ENCODE data around the gene PSME1. TPM values are rescaled to one million over a fixed set of nuclear protein-coding genes. Genes with fewer than 3 reads are reported as not detected.

PSME1 gene
- total RNA-seq, 2 donors from 2014 or later: 196 to 249 TPM

GRCh38 chr14:24160499-24160849, 24.5 kb downstream of the PSME1 start:
- intact Hi-C loops (cut with DNase I, micrococcal nuclease): no loop called here
- ATAC-seq: peak; percentile 6
- no peak for DNase-seq

DNA sequence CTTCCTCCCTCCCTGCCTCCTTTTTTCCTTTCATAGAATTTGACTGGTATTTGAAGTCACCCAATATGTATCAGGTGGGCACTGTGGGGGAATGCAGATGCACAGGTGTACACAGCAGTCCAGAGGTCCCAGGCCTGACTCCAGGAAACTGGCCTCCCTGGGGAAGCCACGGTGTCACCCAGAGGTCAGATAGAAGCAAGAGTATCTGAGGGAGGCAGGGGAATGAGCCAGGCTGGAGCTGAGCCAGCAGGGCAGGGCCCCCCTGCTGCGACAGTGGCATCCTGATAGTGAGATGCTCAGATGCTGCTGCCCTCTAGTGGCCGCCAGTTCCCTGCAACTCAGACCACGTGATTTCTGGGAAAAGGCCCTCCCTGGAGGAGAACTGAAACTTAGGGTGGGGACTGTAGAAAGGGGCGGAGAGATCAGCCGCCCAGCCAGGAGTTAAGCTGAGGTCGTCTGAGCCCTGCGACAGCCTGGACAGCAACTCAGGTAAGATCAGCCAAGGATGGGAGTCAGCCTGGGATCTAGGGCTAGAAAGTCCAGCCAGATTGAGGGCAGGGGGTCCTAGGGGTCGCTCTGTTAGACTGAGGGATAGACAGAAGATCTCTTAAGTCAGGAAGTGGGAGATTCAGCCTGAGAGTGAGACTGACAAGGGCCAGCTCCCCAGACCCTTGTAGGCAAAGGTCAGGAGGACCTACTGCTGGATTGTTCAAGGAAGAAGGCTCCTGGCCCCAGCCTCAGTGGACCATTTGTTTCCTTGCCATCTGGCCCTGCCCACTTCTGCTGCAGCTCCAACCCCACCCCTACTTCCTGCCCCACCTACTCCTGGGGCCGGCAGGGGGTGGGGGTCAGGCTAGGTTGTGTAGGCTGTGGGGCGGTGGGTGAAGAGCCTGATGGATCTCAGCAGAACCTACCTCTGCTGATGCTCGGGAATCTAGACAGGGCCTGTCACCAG, 25.1 kb downstream of the PSME1 start, which contains the start of gene IRF9:
TSS of gene IRF9 (plus strand) at position 416 of the 955 bp plus-strand sequence. CDS start 880 bp downstream, outside the sequence.
- intact Hi-C loops (cut with DNase I, micrococcal nuclease): no loop called here

GRCh38 chr14:24162093-24162492, 26.1 kb downstream of the PSME1 start:
- no peak for DNase-seq
- intact Hi-C loops (cut with DNase I, micrococcal nuclease): no loop called here
- no peak for ATAC-seq

More for the DNA sequence above, 25.1 kb downstream of the PSME1 start, which contains the start of gene IRF9:
- peak; percentile 96 to 99 for DNase-seq
- ATAC-seq: peak; percentile 94

DNA sequence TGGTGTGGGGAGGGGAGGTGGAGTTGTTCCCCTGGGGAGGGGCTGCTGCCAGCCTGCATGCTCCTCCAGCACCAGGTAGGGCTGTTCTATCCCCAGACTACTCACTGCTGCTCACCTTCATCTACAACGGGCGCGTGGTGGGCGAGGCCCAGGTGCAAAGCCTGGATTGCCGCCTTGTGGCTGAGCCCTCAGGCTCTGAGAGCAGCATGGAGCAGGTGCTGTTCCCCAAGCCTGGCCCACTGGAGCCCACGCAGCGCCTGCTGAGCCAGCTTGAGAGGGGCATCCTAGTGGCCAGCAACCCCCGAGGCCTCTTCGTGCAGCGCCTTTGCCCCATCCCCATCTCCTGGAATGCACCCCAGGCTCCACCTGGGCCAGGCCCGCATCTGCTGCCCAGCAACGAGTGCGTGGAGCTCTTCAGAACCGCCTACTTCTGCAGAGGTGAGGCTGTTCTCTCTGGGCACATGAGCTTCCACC, 28.6 kb downstream of the PSME1 start:
- intact Hi-C loops (cut with DNase I, micrococcal nuclease): no loop called here
- DNase-seq: no peak
- ATAC-seq: no peak

DNA sequence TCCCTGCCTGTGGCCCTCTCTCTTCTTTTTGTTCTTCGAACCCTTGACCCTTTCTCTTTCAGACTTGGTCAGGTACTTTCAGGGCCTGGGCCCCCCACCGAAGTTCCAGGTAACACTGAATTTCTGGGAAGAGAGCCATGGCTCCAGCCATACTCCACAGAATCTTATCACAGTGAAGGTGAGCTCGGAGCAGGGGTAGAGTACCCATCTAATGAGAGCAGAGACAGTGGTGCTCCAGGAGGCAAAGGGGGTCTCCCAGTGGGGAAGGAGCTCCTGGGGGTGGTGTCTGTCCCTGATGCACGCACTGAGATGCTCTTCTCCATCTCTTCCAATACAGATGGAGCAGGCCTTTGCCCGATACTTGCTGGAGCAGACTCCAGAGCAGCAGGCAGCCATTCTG, 29.8 kb downstream of the PSME1 start:
- ATAC-seq (no peak), DNase-seq (no peak)
- intact Hi-C loops (cut with DNase I, micrococcal nuclease): no loop called here

DNA sequence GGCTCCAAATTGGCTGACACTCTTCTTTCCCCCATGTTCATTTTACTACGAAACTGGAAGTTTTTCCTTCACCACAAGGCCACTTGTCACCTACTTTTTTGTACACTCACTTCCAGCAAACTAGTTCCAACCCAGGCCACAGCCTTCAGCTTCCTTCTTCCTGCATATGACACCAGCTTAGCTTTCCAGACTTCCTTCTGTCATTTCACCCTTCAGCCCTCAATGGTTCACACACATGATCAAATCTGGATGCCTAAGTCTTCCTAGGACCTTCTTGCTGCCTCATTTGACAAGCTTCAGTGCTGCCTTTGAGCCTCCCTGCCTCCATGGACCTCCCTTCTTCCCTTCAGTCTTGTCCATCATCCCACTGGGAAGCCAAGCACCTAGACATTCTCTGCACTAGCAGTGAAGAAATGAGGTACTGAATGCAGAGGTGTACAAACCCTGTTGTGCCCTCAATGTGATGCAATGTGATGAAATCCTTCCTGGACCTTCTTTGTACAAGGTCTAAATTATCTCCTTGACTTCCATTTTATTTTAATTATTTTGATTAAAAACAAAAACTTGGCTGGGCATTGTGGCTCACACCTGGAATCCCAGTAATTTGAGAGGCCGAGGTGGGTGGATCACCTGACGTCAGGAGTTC, 31.6 kb downstream of the PSME1 start:
- intact Hi-C loops (cut with DNase I, micrococcal nuclease): no loop called here
- no peak for ATAC-seq
- no peak for DNase-seq

- DNase-seq (peak; percentile 58 to 75), ATAC-seq (peak; percentile 42)
- intact Hi-C loops (cut with DNase I, micrococcal nuclease): no loop called here
Measured at GRCh38 chr14:24171422-24172260, 35.6 kb downstream of the PSME1 start, which contains the start of gene REC8. Gene REC8 (plus strand): TSS chr14:24172080. CDS start chr14:24172553, 473 bp downstream.

GRCh38 chr14:24172261-24172860, 36.4 kb downstream of the PSME1 start:
- ATAC-seq (no peak), DNase-seq (no peak)
- intact Hi-C loops (cut with DNase I, micrococcal nuclease): no loop called here

- DNase-seq (no peak), ATAC-seq (no peak)
- intact Hi-C loops (cut with DNase I, micrococcal nuclease): no loop called here
Measured at GRCh38 chr14:24172871-24173281, 36.9 kb downstream of the PSME1 start.

- ATAC-seq (no peak), DNase-seq (no peak)
- intact Hi-C loops (cut with DNase I, micrococcal nuclease): no loop called here
Measured at GRCh38 chr14:24176599-24176998, 40.6 kb downstream of the PSME1 start.

DNA sequence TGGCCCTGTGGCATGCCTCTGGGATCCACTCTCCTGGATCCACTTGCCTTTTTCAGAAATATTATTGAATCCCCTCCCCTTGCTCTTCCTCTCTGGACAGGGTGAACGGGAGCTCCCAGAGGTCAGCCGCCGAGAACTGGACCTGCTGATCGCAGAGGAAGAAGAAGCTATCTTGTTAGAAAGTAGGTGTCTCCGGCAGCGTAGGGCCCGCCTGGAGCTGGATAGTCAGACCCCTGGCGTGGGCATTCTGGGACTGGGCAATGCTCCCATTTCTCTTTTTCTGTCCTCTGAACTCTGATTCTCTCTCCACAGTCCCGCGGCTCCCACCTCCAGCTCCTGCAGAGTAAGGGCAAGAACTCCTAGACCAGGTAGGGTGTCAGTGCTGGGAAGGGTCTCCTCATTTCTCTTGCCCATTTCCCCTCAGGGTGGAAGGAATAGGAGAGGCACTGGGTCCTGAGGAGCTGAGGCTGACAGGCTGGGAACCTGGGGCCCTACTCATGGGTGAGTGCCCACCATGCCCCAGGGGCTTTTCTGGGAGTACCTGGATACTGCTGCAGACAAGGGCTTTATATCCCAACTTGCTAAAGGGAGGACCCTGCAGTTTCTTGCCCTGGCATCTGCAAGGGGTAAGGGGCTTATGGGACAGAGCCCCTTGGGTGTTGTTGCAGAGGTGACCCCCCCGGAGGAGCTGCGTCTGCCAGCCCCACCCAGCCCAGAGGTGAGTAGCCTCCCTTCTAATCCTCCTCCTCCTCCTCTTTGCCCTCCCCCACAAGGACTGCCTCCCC, 41.2 kb downstream of the PSME1 start:
- DNase-seq: no peak
- no peak for ATAC-seq
- intact Hi-C loops (cut with DNase I, micrococcal nuclease): no loop called here

DNA sequence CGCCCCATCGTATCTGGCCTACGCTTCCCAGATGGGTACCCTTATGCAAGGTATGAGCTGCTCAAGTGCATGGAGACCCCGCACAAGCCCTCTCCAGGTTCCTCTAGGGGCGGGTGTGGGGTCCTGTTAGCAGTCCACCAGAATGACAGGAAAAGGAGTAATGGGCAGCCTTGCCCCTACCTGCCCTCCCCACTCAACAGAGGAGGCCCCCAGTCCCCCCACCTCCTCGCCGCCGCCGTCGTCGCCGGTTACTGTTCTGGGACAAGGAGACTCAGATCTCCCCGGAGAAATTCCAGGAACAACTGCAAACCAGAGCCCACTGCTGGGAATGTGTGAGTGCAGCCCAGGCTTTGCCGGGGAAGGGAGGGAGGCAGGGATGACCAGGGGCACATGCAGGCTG, 41.9 kb downstream of the PSME1 start:
- no peak for DNase-seq
- ATAC-seq: no peak
- intact Hi-C loops (cut with DNase I, micrococcal nuclease): no loop called here

DNA sequence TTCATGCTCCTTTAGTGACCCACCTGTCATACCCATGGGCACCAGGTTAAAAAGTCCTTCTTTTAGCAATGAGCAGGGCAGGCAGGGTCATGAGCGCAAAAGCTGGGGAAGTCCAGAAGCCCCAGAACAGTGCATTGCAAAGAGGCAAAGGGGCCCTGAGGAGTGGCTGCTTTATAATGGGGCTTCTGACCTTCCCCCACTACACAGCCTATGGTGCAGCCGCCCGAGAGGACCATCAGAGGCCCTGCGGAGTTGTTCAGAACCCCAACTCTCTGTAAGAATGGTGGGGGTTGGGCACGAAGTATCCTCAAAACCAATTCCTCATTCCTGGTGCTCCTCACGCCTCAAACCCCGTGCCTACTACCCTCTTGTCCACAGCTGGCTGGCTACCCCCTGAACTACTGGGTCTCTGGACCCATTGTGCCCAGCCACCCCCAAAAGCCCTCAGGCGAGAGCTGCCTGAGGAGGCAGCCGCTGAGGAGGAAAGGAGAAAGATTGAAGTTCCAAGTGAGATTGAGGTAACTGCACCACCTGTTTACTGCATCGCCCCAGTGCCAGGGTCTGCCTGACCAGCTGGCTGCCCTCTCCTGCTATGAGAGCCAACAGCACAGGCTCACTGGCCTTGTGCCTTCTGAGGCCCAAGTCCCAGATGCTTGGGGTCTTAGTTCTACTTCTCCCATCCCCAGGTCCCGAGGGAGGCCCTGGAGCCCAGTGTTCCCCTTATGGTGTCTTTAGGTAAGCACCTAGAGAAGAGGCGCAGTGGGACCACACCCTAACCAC, 42.6 kb downstream of the PSME1 start:
- intact Hi-C loops (cut with DNase I, micrococcal nuclease): no loop called here
- DNase-seq (no peak), ATAC-seq (no peak)

GRCh38 chr14:24179294-24179960, 43.4 kb downstream of the PSME1 start:
- no peak for ATAC-seq
- intact Hi-C loops (cut with DNase I, micrococcal nuclease): no loop called here
- no peak for DNase-seq

GRCh38 chr14:24179961-24180796, 44.2 kb downstream of the PSME1 start:
- ATAC-seq (peak; percentile 11), DNase-seq (no peak)
- intact Hi-C loops (cut with DNase I, micrococcal nuclease): no loop called here

Measured in left colon (tissue), 2 donors.